ENCODE measurements around the gene CRABP2. TPM values are rescaled to one million over a fixed set of nuclear protein-coding genes. Genes with fewer than 3 reads are reported as not detected.
A peak's percentile ranks its signal among the peaks of the same experiment; 100 is the strongest.

Gene CRABP2
- total and polyA plus RNA-seq, 2 of the 4 experiments (the other 2 are of a cell fraction): 6.3 to 15.7 TPM

- TF ChIP-seq RCOR1 (IDR thresholded peaks at IDR 0.05; ENCODE audit: insufficient replicate concordance, low read length): no peak
Measured at GRCh38 chr1:156704166-156704711, 1.1 kb downstream of the CRABP2 start (continued).

GRCh38 chr1:156703741-156704140, 1.6 kb downstream of the CRABP2 start:
- no TSS peak for BruUV-seq (replicated peaks)
- Histone ChIP-seq H2BK20ac (ENCODE audit: low read depth, low read length) (no peak overlapping the region), H3K27me3 (ENCODE audit: control insufficient read depth, insufficient read depth, low read length) (peaks cover 5% of the 10 kb centered on the region), H3K18ac (ENCODE audit: low read depth, low read length) (no peak overlapping the region), H2AFZ (replicated peaks; ENCODE audit: low read length, poor library complexity) (no peak overlapping the region), H3K56ac (ENCODE audit: extremely low read depth, insufficient read depth, low read length) (no peak overlapping the region), H2AK9ac (replicated peaks; ENCODE audit: low read depth, low read length, poor library complexity) (peak overlapping the region; percentile 49), H3K4me3 (ENCODE audit: insufficient read depth, low read depth, low read length) (no peak overlapping the region), H3K4ac (ENCODE audit: low read depth, low read length) (no peak overlapping the region), H4K8ac (ENCODE audit: low read depth in 2 of 2, low read length in 2 of 2) (no peak overlapping the region), H2AK5ac (ENCODE audit: low read depth, low read length) (0 out of 2 replicates have a peak overlapping the region, but pooled peaks have one; percentile 5), H4K5ac (ENCODE audit: low read depth, low read length) (no peak overlapping the region), H3K27ac (ENCODE audit: insufficient read depth, low read length) (no peak overlapping the region), H3K23ac (ENCODE audit: low read depth, low read length) (no peak overlapping the region), H3K4me1 (ENCODE audit: control insufficient read depth, insufficient read depth, low read length) (peaks cover 36% of the 10 kb centered on the region), H2BK120ac (ENCODE audit: low read depth, low read length) (no peak overlapping the region), H4K91ac (ENCODE audit: insufficient read depth, low read depth, low read length) (no peak overlapping the region), H3K36me3 (ENCODE audit: control insufficient read depth, insufficient read depth, low read length) (no peaks in the 10 kb centered on the region), H3K9me3 (ENCODE audit: control insufficient read depth, insufficient read depth, low read length) (no peaks in the 10 kb centered on the region), H3K14ac (replicated peaks; ENCODE audit: low read depth, low read length) (no peak overlapping the region), H3K9me1 (ENCODE audit: insufficient read depth, low read length) (no peaks in the 10 kb centered on the region), H3K9ac (ENCODE audit: low read depth, low read length) (no peak overlapping the region), H3K79me1 (ENCODE audit: low read depth in 1 of 2, low read length in 2 of 2) (no peaks in the 10 kb centered on the region), H2BK5ac (ENCODE audit: low read depth, low read length, poor library complexity, severe bottlenecking) (no peak overlapping the region), H4K20me1 (ENCODE audit: insufficient read depth, low read length) (no peaks in the 10 kb centered on the region), H3K4me2 (ENCODE audit: low read depth, low read length) (no peak overlapping the region), H2BK15ac (ENCODE audit: low read depth, low read length) (no peak overlapping the region)
- DNase-seq: no peak
- in situ Hi-C loops (cut with MboI; ENCODE audit: low sequenced_read_pairs) (no loop called here), intact Hi-C loops (cut with micrococcal nuclease) (no loop called here), dilution Hi-C loops (cut with HindIII; ENCODE audit: low sequenced_read_pairs, unreplicated experiment) (no loop called here)
- ChIA-PET CTCF (interaction anchor here (6.9 kb wide), 1 partner anchor 13 kb away, joined by 54 read pairs; no protein-coding TSS in a partner anchor), POLR2A (ENCODE audit: unreplicated experiment) (no interaction called here)
- ATAC-seq (ENCODE audit: low read depth): no peak
- TF ChIP-seq MXI1 (IDR thresholded peaks at IDR 0.05; ENCODE audit: borderline replicate concordance, low read depth, low read length): no peak
- no peak for TF ChIP-seq CTCF (conservative IDR thresholded peaks at IDR 0.05; ENCODE audit: low read depth, low read length)
- TF ChIP-seq POLR2A (IDR thresholded peaks at IDR 0.05; ENCODE audit: low read depth, low read length): no peak
- no peak for TF ChIP-seq ELK1 (IDR thresholded peaks at IDR 0.05; ENCODE audit: borderline replicate concordance, low read depth, low read length)
- TF ChIP-seq USF2 (IDR thresholded peaks at IDR 0.05; ENCODE audit: low read depth, low read length): no peak
- TF ChIP-seq BHLHE40 (IDR thresholded peaks at IDR 0.05; ENCODE audit: low read depth, low read length): no peak
- no peak for TF ChIP-seq MAFK (IDR thresholded peaks at IDR 0.05; ENCODE audit: low read depth, low read length)
- WGBS, 2 experiments (ENCODE audit: extremely low coverage in 2 of 2, insufficient read length in 1 of 2): 54% methylated on average over 3 of the region's 4 CpGs; no CpG with 5 or more reads in 1 of the 2 experiments
